Medulla oblongata (tissue), 1 donor: ENCODE results near the gene ELOB.

Source experiments
- DNase-seq: peaks from one replicate; pipeline ENCODE4 v3.0.0-alpha.2; 2015; ENCODE audit errors: extremely low spot score

The ELOB gene

GRCh38 chr16:2768403-2769089, 8.5 kb downstream of the ELOB start:
- DNase-seq, result no peak

- DNase-seq, result no peak
Observed at GRCh38 chr16:2767891-2768290, 9.2 kb downstream of the ELOB start.

- DNase-seq, result no peak
Observed at GRCh38 chr16:2767140-2767731, 9.8 kb downstream of the ELOB start.

GRCh38 chr16:2766430-2767139, 10.5 kb downstream of the ELOB start:
- DNase-seq, result no peak

- DNase-seq, result no peak
Observed at GRCh38 chr16:2765462-2766404, 11.3 kb downstream of the ELOB start.

GRCh38 chr16:2764718-2765117, 12.4 kb downstream of the ELOB start:
- DNase-seq, result no peak

- DNase-seq, result no peak
Observed at GRCh38 chr16:2763173-2763572, 13.9 kb downstream of the ELOB start.

GRCh38 chr16:2762711-2763110, 14.4 kb downstream of the ELOB start:
- DNase-seq, result no peak

GRCh38 chr16:2761886-2762583, 15.0 kb downstream of the ELOB start:
- DNase-seq, result no peak

GRCh38 chr16:2761472-2761871, 15.6 kb downstream of the ELOB start:
- DNase-seq, result no peak

- DNase-seq, result no peak
Observed at GRCh38 chr16:2757344-2757743, 19.7 kb downstream of the ELOB start.

GRCh38 chr16:2756288-2757015, 20.6 kb downstream of the ELOB start:
- DNase-seq, result no peak

- no peak for DNase-seq
Observed at GRCh38 chr16:2755158-2755557, 21.9 kb downstream of the ELOB start.

- no peak for DNase-seq
Observed at GRCh38 chr16:2753733-2754020, 23.4 kb downstream of the ELOB start.

- DNase-seq, result peak; percentile 85
Observed at GRCh38 chr16:2752850-2753732, 24.0 kb downstream of the ELOB start.

GRCh38 chr16:2752035-2752849, 24.8 kb downstream of the ELOB start, which contains the start of gene SRRM2:
TSS of gene SRRM2 (plus strand) at chr16:2752638. CDS start at chr16:2756365, 3,727 bp downstream.
- DNase-seq, result peak; percentile 94

- DNase-seq, result no peak
Observed at GRCh38 chr16:2751577-2752034, 25.5 kb downstream of the ELOB start.

- DNase-seq, result no peak
Observed at GRCh38 chr16:2749936-2750335, 27.1 kb downstream of the ELOB start.

- no peak for DNase-seq
Observed at GRCh38 chr16:2749476-2749875, 27.6 kb downstream of the ELOB start.
